DMS 273 (cell line): Measurements from ENCODE around the gene KCTD16.
A peak's percentile ranks its signal among the peaks of the same experiment; 100 is the strongest.

Experiments
- DNase-seq: peaks from one replicate; lab custom pipeline; 2025; ENCODE audit not compliant: unreplicated experiment; lab: John Stamatoyannopoulos, UW

KCTD16 gene

DNA sequence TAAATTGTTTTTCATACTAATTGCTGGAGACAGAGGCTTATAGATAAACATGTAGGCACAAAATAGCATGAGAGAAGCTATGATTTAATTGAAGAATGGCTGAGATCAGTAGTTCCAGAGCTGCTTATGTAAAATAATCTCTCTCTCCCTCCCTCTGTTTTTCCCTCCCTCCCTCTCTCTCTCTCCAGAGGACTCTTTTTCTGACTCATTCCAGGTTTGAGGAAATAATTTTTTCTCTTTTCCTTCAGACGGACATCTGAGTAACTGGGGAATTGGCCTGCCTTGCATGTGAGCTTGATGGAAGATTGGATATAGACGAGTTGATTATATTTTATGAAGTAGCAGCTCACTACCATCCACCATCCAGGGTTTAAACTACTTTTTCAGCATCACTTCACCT is 35.5 kb downstream of the KCTD16 start:
- DNase-seq = no peak

DNA sequence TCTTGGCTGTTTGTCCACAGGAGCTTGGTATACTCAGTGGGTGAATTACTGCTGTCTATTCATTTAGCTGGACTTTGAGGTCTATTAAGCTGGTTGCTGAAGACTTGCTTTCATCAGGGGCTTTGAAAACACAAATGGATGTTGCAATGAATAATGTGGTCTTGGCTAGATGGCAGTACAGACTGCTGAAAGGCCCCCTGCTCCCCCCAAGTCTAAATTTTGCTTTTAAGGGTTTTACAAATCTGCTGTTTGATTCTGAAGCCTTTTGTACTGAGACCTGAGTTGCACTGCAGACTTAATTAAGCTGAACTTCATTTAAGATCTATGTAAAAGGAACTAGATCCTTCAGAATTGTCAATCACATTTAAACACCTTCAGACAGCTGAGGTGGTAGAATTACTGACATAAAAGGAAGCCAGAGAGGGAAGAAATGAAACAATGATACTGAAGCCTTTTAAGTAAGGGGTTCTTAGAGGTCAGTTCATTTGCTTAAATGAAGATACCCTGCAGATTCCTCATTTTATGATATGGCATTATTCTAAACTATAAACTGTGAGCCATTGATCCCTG is 37.3 kb downstream of the KCTD16 start:
- DNase-seq = peak; percentile 23

DNA sequence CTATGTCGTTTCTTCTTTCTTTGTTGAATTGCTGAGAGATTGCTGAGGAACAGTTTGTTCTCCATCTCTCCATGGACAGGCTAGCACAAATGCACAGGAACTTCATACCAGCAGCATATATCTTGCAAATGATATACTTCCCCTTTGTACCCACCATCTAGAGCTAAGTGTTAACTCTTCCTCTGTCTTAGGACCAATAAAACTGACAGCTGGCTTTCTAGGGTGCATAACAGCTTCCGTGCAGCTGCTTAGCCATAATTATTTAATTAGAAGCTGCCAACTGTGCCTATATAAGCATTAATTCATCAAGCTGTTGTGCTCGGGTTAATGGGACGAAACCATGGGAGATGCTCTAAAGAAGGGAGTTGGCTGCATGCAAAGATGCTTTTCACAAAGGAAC is 38.7 kb downstream of the KCTD16 start:
- DNase-seq = peak; percentile 78

DNA sequence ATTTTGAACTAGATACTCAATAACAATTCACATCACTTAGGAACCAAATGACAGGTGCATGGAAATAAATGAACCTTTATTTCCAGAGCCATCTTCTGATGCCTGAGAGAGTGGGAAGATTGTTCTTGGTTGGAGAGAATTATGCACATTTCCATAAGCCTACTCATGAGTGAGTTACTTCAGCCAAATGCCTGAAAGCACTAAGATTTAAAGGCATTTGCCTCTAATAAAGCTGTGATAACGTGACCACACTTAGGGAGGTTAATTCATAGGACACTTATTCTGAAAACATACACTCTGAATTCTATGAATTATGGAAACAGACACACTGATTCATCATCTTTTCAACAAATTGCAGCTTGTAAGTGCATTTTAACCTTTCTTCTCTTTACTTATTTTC is 40.0 kb downstream of the KCTD16 start:
- DNase-seq = no peak

DNA sequence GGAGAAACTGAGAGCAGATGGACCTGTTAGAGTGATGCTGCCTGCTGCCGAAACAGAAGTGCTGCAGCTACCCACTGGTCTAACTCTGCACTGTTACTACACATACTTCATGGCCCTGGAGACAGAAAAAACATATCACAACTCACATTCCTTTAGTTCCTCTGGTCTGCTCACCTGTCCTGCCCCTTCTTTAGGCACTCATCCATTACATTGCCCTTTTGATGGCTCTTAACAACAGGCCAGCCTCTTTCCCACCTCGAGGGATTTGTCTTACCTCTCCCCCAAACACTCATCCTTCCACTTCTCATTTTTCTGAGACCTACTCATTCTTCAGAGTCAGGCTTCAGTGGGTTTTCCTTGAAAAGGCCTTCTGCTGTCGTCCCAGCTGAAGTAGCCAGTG is 49.2 kb downstream of the KCTD16 start:
- no peak for DNase-seq

DNA sequence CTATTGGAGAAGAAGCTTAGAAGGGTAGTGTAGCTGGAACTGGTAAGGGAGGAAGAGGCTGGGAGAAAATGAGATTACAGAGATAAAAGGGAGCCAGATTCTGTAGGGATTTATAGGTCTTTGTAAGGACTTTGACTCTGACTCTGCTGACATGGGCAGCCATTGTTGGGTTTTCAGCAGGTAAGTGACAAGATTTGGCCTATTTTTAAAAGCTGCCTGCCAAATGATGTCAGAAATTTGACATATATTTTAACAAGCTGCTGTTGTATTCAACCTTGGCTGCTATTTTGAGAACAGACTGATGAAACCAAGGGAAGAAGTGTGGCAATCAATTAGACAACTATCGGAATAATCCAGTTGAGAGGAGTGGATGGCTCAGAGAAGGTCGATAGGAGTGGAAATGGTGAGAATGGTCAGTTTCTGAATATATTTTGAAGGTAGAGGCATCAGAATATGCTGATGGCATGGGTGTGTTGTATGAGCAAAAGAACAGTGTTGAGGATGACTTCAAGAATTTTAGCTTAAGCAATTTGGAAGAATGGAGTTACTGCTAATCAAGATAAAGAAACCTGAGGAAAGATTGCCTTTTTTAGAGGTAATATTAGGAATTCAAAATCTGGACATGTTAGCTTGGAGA is 56.8 kb downstream of the KCTD16 start:
- no peak for DNase-seq

DNA sequence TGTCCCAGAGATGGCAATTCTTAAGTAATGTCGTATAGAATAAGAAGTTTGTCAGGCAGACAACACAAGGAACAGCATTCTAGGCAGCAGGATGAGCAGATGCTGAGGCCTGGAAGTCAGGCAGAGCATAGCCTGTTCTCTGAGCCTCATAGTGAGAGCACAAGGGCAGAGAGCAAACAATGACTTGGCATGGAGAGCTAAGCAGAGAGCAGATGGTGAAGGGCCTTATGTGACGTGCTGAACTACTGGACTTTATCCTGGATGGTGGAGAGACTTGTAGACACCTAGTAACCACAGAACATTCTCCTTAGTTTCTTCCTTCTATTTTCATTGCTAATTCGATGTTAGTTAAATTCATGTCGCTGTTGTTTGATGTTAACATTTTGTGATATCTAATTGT is 60.1 kb downstream of the KCTD16 start:
- peak; percentile 68 for DNase-seq

DNA sequence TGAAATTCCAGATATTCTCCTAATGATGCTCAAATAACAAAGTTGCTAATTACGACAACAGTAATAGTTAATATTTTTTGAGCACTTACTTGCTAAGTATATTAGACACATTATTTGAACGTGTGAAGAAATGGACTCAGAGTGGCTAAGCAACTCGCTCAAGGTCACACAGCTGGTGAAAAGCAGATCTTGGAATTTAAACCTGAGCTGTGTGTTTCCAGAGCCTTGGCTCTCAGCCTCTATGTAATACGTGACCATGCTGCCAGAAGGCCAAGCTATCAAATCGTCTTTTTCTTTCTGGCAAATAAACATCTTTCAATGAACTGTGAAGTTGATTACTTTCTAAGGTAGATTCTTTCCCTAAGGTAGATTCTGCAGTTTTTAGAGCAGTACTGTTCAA is 61.6 kb downstream of the KCTD16 start:
- DNase-seq = no peak

DNA sequence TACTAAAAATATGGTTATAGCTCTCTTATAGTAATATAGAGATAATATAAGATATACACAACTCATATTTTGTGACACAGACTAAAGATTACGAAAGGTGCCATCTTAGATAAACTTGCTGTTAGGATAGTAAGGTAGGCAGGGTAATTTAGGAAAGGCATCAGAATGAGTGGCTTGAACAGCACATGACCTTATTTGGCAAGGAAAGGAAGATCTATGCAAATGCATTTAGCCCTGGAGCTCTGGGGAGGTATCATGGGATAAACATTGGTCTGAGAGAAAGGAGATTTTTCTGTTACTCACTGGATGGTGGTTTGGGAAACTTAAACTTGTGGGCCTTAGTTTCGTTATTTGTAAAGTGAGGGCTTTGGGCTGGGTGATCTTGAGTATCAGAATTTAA is 65.8 kb downstream of the KCTD16 start:
- DNase-seq = no peak

DNA sequence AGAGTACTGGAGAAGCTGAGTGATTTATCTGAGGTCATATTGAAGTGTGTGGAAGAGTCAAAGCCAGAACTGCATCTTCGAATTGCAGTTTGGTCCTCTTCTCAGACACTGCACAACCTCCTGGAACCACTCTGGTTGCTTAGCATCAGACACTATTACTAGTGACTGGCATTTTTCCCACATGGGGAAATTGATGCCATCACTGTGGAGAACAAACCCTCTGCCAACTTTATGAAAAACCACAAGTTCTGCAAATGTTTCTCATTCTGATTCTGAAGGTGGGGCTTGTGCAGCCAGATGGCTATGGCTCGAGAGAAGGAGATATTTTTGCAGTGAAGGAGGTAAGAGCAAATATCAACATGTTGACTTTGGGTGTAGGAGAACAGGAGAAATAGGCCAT is 67.2 kb downstream of the KCTD16 start:
- DNase-seq = peak; percentile 14

DNA sequence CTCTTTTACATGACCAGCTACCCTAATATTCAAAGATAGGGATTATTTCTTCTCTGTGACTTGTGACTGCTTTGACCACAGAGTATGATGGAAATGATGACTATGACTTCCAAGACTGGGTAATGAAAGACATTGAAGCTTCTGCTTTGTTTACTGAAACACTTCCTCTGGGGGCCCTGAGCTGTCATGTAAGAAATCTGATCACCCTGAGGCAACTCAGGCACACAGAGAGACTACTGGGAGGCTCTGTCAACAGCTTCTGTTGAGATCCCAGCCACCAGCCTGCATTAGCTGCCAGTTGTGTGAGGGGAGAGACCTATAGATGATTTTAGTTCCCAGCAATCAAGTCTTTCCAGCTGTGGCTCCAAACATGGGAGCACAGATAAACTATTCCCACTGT is 76.5 kb downstream of the KCTD16 start:
- DNase-seq = no peak

DNA sequence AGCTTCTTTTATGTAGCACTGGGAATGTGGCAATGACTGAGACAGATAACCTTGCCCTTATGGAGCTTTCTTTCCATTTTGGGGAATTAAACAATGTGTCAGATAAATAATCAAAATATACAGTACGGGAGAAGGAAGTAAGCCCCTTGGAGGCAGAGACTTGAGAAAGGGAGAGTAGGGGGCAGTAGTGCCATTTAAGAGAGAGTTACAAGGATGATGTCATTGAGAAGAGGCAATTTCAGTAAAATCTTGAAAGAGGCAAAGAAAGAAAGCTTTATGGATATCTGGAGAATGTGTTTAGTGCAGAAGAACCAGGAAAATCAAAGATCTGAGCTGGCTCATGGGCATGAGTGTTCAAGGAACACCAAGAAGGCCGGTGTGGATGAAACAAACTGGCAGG is 77.3 kb downstream of the KCTD16 start:
- DNase-seq = no peak

DNA sequence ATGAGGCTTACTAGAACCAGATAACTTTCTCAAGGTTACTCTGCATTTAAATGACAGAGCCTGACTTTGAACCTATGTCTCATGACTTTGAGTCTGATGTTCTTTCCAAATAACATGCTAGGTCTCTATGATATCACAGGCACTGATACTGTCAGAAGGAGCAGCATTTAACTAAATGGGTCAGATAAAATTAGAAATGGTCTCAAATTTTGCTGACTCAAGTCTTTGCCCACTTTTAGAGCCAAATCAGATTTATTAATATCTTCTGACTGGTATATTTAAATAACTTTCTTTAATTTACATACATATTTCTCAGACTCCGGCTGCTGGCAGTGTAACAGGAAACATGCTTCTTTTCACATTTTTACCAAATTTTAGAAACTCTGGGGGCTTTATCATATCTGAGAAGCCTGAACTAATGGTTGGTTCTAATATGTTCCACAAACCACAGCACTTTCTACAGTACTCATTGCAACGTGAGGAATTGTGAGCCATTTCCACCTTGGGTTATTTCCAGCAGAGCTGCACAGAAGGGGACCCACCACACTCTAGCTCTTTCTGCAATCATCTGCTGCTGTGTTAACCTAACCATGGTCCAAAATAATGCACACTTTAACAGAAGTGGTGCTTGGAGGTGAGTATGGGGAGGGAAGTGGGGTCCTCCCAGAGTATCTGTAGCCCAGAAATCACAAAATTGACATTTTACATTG is 79.2 kb downstream of the KCTD16 start:
- no peak for DNase-seq

DNA sequence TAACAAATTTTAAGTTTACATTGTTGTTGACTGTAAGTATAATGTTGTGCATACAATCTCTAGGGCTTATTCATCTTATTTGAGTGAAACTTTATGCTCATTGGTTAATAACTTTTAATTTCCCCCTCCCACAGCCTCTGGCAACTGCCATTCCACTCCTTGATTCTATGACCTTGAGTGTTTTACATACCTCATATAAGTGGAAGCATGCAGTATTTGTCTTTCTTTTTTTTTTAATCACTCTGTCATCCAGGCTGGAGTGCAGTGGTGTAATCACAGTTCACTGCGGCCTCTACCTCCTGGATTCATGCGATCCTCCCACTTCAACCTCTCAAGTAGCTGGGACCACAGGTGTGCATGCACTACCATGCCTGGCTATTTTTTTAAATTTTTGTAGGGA is 83.9 kb downstream of the KCTD16 start:
- DNase-seq = no peak

DNA sequence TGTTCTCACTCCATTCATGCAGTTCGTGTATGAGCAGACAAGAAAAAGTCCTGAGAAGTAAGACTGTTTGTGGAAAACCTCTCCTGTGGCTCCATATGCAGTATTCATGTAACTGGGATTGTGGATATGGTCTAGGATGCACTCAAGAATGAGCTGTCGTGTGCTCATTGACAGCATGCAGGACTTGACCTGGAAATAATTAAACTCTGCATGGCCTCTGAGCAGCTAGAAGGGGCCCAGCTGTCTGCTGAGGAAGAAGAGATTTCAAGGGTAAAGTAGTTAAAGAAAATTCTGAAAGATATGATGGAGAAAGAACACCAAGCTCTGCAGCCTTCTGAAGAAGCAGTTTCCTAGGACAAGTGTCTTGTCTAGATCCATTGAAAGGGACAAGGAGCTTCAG is 89.4 kb downstream of the KCTD16 start:
- DNase-seq = no peak

DNA sequence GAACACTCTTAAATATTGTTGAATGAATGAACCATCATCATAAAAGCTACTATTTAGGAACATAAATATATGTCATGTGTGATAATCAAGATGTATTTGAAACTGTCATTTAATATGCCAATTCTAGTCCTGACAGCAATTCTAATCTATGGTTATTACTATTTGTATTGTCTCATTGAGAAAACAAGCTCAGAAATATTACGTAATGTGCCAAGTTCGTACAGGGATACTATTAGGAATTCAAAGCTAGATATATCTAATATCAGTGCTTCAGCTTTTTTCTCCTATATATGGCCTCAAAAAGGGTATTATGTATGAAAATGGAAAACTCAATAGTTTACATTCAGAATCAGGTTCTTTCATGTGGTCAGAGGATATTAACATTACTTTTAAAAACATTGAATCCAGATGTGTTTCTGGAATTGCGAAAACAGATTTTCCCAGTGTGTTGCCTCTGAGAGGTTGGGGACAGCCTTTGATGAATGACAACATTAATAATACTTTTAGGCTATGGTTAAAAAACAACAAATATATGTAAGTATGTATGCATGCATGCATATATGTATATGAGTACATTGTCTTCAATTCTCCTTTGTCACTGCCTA is 95.1 kb downstream of the KCTD16 start:
- DNase-seq = no peak

DNA sequence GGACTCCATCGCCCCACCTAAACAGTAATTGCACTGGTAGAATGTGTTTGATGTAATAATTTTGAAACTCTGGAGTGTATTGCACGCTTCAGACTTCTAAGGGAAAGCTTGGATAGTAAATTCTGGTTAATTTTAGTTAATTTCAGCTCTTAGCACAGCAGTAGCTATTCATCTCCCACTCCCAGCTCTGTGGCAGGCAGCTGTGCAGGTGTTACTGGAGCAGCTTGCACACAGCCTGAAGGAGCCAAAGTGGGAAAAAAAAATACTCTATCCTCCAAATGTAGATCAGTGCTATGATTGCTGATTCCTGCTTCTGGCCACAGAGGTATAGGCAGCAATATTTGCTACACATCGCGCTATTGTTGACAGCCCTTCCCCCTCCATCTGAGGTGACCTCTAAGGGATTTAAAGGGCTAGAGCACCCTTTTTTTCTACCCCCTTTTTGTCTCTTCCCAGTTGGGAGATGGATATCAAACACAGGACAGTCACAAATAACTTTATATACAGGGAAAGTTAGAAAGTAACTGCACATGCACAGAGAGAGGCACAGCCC is 97.4 kb downstream of the KCTD16 start:
- DNase-seq = no peak

DNA sequence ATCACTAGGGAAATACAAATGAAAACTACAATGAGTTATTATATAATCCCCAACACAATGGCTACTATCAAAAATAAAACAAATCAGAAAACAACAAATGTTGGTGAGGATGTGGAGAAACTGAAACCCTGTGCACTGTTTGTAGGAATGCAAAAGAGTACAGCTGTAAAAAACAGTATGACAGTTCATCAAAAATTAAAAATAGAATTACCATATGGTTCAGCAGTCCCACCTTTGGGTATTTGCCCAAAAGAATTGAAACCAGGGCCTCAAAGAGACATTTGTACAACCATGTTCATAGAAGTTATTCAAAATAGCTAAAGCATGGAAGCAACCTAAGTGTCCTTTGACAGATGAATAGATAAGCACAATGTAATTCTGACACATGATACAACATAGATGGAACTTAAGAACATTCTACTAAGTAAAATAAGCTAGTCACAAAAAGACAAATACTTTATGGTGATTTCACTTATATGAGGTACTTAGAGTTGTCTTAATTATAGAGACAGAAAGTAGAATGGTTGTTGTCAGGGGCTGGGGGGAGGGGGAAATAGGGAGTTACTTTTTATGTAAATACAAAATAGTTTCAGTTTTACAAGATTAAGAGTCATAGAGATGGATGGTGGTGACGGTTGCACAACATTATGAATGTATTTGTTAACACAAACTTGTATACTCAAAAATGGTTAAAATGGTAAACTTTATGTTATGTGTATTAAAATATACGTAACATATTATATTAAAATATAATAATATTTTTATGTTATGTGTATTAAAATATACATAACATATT is 102.8 kb downstream of the KCTD16 start:
- no peak for DNase-seq

DNA sequence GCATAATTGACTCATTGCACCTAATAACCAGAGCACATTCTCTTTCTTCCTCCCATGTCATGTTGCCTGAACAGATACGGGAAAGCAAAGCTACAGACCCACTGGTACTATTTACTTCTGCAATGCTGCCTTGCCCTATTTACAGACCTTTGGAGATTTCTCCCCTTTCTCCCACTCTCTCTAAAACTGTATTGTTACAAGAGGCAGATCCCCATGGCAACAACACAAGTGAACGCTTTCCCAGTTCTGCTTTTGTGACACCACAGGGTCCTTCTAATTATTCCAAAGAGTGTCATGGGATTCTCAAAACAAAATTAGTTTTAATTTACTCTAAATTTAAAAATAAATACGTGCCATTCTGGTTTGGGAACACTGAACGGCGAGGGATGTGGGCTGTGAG is 104.7 kb downstream of the KCTD16 start:
- no peak for DNase-seq

DNA sequence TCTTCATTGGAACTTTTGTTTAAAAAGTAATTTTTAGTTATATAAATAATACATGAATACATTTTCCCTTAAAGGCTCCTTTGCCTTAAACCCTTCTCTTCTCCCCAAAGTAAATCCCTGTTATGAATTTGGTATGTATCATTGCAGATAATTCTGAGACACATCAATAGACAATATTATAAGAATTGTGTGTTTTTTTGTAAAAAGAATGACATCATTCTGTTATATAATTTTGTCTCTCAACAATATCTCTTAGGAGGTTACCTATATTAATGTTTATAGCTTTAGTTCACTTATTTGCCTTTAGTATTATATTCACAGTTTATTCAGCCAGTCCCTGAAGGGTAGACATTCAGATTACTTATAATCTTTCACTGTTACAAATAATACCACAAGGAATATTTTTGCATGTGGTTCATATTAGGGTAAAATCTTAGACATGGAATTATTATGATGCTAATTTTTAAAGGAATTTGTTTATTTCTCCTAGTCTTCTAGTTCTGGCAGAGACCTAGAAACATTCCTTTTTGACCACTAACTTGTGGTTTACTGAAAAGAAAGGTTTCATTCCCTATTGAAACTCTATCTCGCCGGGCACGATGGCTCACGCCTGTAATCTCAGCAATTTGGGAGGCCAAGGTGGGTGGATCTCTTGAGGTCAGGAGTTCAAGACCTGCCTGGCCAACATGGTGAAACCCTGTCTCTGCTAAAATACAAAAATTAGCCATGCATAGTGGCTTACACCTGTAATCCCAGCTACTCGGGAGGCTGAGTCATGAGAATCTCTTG is 105.6 kb downstream of the KCTD16 start:
- DNase-seq = no peak
